IPS DF 19.7 (cell line): ENCODE data around the gene IDH1.
"Not testable (repeated sequence)": the region's sequence is repeated elsewhere in the genome, so short reads cannot be mapped to it uniquely, and the experiment has no call there.

Source experiments
- DNase-seq: peaks from one replicate; pipeline ENCODE4 v3.0.0-alpha.2; 2013; ENCODE audit warnings: low read depth, low spot score

Gene IDH1

DNA sequence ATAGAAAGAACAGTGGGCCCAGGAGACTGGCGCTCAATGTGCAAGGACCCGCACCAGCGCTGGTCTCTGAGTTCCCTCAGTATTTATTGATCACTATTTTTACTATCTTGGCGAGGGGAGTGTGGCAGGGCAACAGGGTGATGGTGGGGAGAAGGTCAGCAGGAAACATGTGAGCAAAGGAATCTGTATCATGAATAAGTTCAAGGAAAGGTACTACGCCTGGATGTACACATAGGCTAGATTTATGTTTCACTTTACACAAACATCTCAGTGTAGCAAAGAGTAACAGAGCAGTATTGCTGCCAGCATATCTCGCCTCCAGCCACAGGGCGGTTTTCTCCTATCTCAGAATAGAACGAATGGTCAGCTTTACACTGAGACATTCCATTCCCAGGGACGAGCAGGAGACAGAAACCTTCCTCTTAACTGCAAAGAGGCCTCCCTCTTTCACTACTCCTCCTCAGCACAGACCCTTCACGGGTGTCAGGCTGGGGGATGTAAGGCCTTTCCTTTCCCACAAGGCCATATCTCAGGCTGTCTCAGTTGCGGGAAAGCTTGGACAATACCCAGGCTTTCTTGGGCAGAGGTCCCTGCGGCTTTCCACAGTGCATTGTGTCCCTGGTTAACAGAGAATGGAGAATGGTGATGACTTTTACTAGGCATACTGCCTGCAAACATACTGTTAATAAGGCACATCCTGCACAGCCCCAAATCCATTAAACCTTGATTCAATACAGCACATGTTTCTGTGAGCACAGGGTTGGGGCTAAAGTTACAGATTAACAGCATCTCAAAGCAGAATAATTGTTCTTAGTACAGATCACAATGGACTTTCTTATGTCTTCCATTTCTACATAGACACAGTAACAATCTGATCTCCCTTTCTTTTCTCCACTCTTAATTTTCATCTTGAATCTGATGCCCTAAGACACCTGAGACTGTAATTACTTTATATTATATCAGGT is 2.3 kb upstream of the IDH1 start:
- not testable (repeated sequence) for DNase-seq

DNA sequence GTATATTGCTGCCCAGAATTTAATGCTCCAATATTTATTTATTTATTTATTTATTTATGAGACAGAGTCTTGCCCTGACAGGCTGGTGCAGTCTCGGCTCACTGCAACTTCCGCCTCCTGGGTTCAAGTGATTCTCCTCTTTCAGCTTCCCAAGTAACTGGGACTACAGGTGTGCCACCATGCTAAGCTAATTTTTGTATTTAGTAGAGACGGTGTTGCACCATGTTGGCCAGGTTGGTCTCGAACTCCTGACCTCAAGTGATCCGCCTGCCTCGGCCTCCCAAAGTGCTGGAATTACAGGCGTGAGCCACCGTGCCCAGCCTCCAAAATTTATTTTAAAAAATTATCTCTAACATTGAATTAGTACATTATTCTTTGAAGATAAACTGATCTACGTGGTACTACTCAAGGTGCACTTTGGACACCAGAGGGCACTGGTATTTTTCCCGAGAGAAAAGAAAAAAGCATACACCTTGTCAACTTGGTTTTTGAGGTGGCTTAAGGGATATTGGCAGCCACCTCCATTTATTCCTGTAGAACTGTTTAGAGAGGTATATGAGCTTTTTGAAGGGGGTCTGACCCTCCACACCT is 1.4 kb upstream of the IDH1 start:
- no peak for DNase-seq

DNA sequence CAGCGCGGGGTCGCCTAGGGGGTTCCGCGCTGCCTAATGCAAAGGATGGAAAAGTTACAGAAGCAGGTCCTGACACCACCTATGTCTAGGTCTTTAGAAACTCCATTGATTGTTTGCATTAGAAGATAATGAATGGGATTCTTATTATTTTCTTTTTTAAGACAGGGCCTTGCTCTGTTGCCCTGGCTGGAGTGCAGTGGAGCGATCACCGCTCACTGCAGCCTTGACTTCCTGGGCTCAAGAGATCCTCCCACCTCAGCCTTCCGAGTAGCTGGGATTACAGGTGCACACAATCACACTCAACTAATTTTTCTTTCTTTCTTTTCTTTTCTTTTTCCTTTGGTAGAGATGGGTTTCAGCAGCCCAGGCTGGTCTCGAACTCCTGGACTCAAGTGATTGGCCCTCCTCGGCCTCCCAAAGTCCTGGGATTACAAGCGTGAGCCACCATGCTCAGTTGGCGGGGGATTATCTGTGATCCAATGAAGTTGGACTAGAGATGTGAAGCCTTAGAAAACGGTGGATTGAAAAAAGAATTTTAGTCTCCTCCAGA is 761 bp upstream of the IDH1 start:
- no peak for DNase-seq

DNA sequence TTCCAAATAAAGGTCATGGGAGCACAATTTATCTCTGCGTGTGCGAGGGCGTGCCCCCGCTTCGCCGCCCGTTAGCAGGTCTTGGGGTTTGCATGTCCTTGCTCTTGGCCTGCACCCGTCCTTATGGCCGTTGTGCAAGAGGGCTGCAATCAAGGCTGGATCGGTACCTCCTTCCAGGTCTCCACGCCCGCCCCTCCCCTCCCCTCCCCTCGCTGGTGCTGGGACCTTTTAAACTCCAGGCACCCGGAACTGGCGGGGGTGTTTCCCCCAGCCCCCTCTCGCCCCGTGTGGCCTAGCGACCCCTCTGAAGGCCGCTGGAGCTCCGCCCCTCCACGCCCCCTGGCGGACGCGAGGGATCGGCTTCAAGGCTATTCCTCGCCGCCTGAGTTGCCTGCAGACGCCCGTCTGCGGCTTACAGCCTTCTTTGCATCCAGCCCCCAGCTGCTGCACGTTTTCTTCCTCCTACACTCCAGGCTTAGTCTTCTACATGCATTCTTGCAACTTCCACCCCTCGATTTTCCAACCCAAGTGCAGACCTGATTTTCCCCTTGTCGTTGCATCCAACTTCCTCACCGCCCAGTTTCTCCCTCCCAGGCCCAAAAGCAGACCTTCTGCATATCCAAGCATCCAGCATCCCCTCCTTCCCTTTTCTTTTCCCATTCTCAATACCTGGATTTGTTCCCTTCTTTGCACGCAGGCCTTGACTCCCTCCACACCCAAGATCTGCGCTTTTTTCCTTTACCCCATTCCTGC is 577 bp downstream of the IDH1 start:
- DNase-seq: no peak

DNA sequence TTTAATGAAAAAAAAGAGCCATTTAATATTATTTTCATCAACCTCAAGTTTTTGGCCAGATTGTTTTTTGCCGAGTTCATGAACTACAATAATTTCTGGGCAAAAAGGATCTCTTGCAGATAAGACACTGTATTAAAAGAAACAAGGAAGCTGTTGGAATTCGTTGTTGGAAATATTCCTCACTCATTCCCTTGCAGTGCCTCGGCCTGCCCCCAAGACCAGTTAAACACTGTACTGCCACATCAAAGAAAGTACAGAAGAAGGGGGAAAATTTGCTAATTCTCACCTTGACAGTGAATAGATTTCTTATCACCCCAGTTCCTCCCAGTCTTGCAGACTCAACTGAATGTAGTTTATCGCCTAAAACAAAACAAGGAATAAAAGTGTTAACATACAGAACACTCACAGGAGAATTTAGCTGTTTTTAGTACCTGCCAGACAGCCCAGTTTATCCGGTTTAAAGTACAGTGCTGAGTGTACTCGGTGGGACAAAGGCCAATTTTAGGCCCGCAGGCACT is 1.2 kb downstream of the IDH1 start:
- DNase-seq: no peak

DNA sequence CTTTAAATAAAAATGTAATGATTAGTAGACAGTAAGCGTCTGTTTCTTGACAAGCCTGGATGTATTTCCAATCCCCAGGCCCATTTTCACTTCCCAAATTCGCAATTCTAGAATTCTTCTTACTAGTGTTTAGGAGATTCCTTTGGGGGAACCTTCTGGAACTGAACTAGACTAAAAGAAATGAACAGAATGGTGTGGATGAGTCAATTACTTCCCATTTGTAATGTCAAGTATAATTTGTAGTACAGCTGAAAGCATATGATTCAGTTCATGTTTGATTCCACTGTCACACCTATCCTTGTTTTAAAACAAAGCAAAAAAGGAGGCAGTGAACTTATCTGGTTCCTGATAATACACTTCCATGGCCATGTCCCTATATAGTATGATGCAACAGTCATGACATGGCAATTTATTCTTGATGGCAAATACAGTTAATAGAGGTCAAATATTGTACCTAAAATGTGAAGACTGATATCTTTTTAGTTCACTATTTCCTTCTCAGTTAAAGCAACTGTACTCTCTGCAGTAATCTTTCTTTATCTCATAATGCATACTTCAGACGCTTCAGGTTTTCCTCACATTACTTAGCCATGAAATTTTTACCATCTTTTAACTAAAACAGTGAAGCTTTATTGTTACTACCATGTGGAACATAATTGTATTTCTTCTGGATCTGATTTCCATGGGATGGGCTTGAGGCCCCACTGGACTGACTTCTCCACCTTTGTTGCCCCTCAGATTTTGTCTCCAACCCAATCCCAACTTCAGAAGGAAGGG is 2.0 kb downstream of the IDH1 start:
- DNase-seq: no peak

DNA sequence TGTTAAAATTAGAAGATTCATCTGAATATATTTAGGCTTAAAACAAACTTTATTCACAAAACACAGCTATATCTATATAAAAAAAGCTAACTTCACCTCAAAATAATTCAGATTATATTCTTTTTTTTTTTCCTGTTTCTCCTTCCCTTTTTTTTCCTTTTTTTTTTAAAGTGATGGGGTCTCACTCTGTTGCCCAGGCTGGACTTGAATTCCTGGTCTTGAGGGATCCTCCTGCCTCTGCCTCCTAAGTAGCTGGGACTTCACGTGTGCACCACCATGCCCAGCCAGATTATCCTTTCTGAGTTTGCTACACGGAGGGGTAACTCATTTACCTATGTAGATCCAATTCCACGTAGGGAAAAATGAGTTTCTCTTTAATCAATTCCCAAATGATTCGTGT is 3.8 kb downstream of the IDH1 start:
- no peak for DNase-seq

DNA sequence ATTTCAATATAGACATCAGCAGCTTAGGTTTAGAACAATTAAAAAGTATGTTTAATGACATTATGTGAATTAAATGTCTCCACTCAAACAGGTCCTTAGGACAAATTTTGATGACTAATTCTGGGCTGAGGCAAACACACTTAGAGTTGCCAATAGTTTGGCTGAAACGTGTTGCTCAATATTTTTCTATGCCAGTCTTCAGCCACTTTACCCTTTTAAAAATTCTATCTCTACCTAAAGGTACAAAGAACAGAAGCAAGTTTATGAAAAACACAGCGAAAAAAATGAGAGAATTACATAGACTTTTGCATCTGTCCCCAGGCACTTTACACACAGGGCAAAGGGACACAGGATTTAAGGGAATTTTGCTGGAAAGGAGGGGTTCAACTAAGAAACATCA is 4.5 kb downstream of the IDH1 start:
- DNase-seq: no peak

DNA sequence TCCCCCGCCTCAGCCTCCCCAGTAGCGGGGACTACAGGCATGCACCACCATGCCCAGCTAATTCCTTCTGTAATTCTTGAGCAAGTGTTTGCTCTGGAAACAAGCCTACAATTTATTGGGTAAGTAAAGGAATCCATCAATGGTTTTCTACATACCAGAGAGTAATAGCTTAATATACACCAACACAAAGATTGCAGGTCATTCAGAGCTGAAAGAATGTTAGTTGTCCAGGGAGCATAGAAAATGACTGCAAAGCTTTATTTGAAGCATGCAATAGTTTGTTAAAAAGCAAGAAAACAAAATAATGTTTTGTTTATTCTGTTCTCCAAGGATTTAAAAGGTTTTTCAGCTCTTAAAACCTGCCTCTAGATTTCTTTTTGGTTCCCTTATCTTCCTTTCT is 5.6 kb downstream of the IDH1 start:
- DNase-seq: no peak

DNA sequence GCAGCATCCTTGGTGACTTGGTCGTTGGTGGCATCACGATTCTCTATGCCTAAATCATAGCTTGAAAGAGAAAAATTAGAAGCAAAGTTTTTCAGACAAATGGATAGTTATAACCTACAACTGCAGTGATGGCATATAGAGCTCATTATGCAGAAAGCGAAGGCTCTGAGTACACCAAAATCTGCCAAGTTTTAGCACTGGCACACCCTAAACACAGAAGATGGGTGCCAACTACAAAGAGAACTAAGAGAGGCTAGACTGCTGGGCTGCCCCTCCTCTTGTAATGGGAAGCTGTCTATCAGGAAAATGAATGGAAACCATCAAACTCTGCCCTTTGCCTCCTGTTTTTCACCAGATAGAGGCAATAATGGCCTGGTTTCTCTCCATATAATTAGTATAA is 6.3 kb downstream of the IDH1 start:
- no peak for DNase-seq

DNA sequence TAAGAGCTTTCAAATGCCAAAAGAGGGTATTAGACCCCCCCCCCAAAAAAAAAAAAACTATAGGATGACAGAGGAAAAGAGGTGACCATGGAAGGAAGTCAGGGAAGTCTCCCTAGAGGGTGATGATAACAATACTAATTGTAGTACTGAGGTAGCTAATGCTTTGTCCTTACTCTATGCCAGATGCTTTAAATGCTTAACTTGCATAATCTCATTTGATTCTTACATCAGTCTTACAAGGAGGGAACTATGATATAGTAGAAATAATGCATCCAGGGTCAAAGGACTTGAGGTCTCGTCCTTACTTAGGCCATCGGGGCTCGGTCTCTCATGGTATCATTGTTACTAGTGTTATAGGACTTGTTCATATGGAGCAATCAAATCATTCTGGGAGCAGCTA is 9.1 kb downstream of the IDH1 start:
- DNase-seq: no peak

DNA sequence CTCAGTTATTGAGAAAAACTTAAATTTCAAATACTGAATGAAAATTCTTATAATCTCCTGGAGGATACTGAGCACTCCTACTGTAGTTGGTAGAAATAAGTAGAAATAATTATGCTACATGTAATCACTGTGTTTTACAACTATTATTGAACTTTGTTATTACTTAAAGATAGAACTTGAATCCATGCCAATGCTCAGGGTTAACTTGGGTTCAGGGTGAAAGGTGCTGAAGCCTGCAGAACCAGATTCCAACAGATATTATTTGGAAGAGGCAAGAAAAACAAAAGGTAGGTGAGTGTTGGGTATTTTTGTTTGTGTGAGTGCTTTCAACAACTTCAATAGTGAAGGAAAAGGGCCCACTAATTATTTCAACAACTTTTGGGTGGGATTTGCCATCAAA is 10.4 kb downstream of the IDH1 start:
- no peak for DNase-seq

DNA sequence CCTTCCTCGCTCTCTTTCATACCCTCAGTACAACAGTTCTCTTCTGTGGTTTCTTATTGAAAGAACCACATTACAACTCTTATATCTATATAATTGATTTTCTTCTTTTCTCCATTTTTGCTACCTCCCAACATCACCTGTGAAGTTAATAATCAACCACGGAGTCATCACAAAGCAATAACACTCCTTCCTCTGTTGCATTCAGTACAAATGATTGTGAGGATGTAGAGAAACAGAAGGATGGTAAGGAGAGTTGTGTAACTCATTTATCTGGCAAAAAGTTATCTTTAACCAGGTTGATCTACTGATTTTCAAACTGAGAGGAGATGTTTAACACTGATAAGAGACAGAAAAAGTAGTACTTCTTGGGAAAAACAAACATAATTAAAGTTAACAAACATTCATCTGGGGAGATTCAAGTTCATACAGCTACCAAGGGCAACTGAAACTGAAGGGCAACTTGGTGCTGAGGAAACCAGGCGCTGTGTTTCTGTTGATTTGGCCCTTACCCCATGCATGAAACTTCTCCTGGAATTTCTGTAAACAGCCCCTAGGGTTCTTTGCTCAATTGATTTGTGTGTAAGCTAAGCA is 14.2 kb downstream of the IDH1 start:
- DNase-seq: no peak

DNA sequence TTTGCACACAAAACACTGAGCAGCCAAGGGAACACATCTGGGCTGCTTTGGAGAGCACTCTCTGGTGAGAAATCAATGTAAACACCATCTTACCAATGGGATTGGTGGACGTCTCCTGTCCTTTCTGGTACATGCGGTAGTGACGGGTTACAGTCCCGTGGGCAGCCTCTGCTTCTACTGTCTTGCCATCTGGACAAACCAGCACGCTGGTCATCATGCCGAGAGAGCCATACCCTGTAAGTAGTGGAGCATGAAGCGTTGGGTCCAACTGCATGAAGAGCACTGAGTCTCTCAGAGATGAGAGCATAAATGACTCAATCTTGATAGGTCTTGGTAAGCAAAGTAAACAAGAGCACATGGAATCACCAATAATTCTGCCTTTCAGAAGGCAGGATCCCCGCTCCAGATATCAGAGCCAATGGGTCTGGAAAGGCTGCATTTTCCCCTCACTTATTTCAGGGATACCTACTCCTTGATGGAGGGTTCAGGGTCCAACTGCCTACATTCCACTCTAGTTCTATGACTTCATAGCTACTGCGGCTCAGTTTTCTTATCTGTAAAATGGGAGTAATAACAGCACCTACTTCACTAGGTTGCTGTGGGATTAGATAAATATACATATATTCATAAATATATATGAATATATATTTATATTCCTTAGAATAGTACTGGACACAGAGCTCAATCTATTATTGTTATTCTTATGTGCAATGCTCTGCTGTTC is 14.9 kb downstream of the IDH1 start:
- DNase-seq: no peak

DNA sequence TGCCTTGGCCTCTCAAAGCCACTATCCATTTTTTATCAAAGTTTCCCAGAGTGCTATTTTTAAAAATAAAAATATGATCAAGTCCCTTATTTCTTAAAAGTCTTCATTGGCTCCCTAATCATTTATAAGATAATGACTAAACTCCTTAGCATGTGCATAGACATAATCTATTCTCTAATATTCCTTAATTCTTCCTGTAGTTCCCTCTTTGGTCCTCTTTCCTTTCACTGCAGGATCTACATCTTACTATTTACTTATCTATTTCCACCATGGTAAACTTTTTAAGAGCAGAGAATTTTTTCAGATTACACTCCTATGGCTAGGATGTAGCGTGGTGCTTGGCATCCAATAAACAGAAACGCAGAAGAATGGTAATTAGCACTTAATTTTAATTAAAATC is 19.0 kb downstream of the IDH1 start:
- no peak for DNase-seq

DNA sequence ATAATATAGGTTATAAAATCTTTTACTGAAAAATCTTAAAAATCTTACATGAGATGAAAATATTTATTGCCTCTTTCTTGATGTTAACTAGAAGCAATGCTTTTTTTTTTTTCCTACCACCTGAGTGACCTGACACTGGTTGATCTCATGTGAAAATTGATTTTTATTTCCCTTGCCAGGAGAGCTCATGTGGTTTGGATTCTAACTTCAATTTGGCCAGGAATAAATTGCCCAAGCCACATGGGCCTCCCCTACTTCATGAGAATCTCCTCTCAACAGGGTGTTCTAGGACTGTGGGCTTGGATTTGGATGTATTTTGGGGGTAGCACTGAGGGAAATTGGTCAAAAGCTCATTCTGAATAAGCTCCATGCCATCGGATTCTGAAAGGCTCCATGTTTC is 20.1 kb downstream of the IDH1 start:
- no peak for DNase-seq

DNA sequence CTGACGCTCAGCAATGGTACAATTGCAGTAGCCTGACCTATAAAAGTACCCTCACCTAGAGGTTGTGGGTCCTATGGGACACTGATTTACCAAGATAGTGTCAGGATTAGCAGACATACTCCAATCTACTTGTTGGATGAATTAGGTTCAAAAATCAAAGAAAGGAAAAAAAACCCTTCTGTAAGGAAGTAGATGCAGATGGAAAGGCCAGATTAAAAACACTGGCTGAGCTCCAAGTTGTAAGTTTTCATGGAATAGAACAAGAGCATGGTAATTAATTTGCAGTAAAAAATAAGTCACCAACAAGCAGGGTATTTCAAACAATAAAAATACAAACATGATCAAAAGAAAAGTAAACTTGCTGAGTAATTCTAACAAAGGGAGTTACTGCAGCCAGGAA is 26.4 kb downstream of the IDH1 start:
- DNase-seq: no peak

DNA sequence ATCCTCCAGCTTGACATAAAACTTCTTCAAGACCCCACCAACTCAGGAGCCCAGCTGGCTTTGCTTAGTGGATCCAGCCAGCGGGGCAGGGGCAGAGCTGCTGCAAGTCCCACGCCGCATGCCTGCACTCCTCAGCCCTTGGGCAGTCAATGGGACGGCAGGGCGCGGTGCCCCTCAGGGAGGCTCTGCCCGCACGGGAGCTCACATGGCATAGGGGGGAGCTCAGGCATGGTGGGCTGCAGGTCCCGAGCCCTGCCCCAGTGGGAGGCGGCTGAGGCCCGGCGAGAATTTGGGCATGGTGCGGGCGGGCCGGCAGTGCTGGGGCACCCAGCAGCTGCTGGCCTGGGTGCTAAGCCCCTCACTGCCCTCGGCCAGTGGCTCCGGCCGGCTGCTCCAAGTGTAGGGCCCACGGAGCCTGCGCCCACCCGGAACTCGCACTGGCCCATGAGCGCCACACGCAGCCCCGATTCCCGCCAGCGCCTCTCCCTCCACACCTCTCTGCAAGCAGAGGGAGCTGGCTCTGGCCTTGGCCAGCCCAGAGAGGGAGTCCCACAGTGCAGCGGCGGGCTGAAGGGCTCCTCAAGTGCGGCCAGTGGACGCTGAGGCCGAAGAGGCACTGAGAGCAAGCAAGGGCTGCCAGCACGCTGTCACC is 27.2 kb downstream of the IDH1 start:
- DNase-seq: no peak

DNA sequence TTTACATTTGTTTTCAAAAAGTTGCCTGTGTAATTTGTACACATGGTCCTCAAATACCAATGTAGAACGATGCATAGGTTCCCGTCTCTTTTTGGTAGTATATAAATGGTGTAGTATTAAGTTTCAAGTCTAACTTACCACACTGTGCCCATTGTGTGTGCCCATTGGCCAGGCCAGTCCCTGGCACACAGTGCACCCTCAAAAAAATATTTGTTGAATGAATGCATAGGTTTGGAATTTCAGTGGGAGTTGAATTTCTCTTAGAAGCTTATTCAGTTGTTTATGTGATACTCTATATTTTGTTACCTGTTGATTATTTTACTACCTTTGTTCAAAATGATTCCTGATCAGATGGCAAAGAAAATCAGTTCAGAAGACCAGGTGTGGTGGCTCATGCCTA is 30.1 kb downstream of the IDH1 start:
- DNase-seq: no peak

DNA sequence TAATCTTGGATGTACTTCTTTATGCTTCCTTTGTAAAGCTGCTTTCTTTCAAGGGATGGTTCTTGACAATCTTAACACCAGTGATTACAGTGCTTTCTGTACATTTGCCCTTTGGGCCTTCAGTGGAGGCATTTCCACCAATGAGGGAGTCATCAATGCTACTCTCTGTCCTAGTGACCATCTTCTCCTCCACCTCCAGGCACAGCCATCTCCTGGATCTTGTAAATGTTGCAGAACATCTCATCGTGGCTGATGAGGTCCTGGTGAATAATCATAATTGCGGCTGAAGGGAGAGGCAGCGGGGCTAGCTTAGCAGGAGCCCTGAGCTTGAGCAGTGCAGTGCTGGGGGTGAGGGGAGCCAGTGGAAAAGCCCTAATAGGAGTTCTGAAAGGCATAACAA is 32.5 kb downstream of the IDH1 start:
- DNase-seq: no peak
